Osteoblast (primary cell): ENCODE results near the gene ACKR1. TPM values are rescaled to one million over a fixed set of nuclear protein-coding genes. Genes with fewer than 3 reads are reported as not detected.
A peak's percentile ranks its signal among the peaks of the same experiment; 100 is the strongest.

Experiments used
- DNase-seq: peaks from one replicate; pipeline ENCODE4 v3.0.0; 2011; ENCODE audit warnings: low spot score, mixed read lengths; ENCODE audit not compliant: insufficient read length; ENCODE audit errors: missing footprints
- H2AFZ ChIP-seq: 2 replicates; pipeline ENCODE4 v1.6.0; 2011; ENCODE audit warnings: mild to moderate bottlenecking, low read length
- H3K27ac ChIP-seq: 2 replicates; pipeline ENCODE4 v1.5.1; 2011; ENCODE audit warnings: mild to moderate bottlenecking, low read depth, low read length, moderate library complexity
- H3K27me3 ChIP-seq: 2 replicates; pipeline ENCODE4 v1.6.0; 2012; ENCODE audit warnings: mild to moderate bottlenecking, control low read depth, inconsistent platforms, low read length, moderate library complexity; ENCODE audit not compliant: insufficient read depth
- H3K36me3 ChIP-seq: 2 replicates; pipeline ENCODE4 v1.5.1; 2011; ENCODE audit warnings: mild to moderate bottlenecking, low read length, control low read depth, moderate library complexity; ENCODE audit not compliant: insufficient read depth
- H3K4me1 ChIP-seq: 2 replicates; pipeline ENCODE4 v1.5.1; 2011; ENCODE audit warnings: mild to moderate bottlenecking, low read length, control low read depth, moderate library complexity; ENCODE audit not compliant: insufficient read depth
- H3K4me2 ChIP-seq: 2 replicates; pipeline ENCODE4 v1.6.0; 2011; ENCODE audit warnings: mild to moderate bottlenecking, low read length; ENCODE audit not compliant: insufficient read depth
- H3K4me3 ChIP-seq: fragments of 200-600 bp; sonication (generic); 3 replicates; pipeline ENCODE4 v1.5.1; 2012; ENCODE audit warnings: mild to moderate bottlenecking, low read length, inconsistent platforms; ENCODE audit not compliant: insufficient read depth
- H3K79me2 ChIP-seq: 2 replicates; pipeline ENCODE4 v1.6.0; 2012; ENCODE audit warnings: mild to moderate bottlenecking, low read length, control low read depth, inconsistent platforms; ENCODE audit not compliant: insufficient read depth
- H3K9me3 ChIP-seq: 2 replicates; pipeline ENCODE4 v1.5.1; 2011; ENCODE audit warnings: low read depth, low read length, control low read depth
- H4K20me1 ChIP-seq: 2 replicates; pipeline ENCODE4 v1.6.0; 2012; ENCODE audit warnings: mild to moderate bottlenecking, low read length, control low read depth; ENCODE audit not compliant: insufficient read depth
- CTCF ChIP-seq: IDR thresholded peaks from 2 replicates; pipeline ENCODE4 v1.5.1; 2011; ENCODE audit warnings: mild to moderate bottlenecking, low read depth, low read length, moderate library complexity; ENCODE audit errors: extremely low read depth
- total RNA-seq: library from RNA; depleted of rRNA; stranded (reverse); fragments of >200 nt; gene quantifications from 2 replicates; pipeline ENCODE4 v1.2.3, GENCODE V29; 2012

The ACKR1 gene
- total RNA-seq, 1 donor: not detected

- DNase-seq: peak; percentile 14
- H2AFZ ChIP-seq: peak overlapping the region; percentile 7
- H3K4me1 ChIP-seq: no peaks in the 10 kb centered on the region
- peaks cover 4% of the 10 kb centered on the region for H3K27me3 ChIP-seq
- no peak overlapping the region for H3K27ac ChIP-seq
- peak overlapping the region; percentile 10 for H3K4me2 ChIP-seq
- no peaks in the 10 kb centered on the region for H3K9me3 ChIP-seq
- no peaks in the 10 kb centered on the region for H3K79me2 ChIP-seq
- TF ChIP-seq CTCF: no peak
- no peaks in the 10 kb centered on the region for H4K20me1 ChIP-seq
- no peak overlapping the region for H3K4me3 ChIP-seq
- no peaks in the 10 kb centered on the region for H3K36me3 ChIP-seq
Measured at GRCh38 chr1:159229260-159229885, 24.7 kb downstream of the ACKR1 start.

GRCh38 chr1:159229896-159230295 lies 25.2 kb downstream of the ACKR1 start:
- peak; percentile 38 for DNase-seq
- H3K27ac ChIP-seq: no peak overlapping the region
- no peaks in the 10 kb centered on the region for H3K4me1 ChIP-seq
- TF ChIP-seq CTCF: no peak
- H2AFZ ChIP-seq: no peak overlapping the region
- peaks cover under 1% of the 10 kb centered on the region for H3K27me3 ChIP-seq
- H3K9me3 ChIP-seq: no peaks in the 10 kb centered on the region
- H3K36me3 ChIP-seq: no peaks in the 10 kb centered on the region
- H3K4me3 ChIP-seq: no peak overlapping the region
- no peaks in the 10 kb centered on the region for H4K20me1 ChIP-seq
- H3K79me2 ChIP-seq: no peaks in the 10 kb centered on the region
- peak overlapping the region; percentile 10 for H3K4me2 ChIP-seq

DNA sequence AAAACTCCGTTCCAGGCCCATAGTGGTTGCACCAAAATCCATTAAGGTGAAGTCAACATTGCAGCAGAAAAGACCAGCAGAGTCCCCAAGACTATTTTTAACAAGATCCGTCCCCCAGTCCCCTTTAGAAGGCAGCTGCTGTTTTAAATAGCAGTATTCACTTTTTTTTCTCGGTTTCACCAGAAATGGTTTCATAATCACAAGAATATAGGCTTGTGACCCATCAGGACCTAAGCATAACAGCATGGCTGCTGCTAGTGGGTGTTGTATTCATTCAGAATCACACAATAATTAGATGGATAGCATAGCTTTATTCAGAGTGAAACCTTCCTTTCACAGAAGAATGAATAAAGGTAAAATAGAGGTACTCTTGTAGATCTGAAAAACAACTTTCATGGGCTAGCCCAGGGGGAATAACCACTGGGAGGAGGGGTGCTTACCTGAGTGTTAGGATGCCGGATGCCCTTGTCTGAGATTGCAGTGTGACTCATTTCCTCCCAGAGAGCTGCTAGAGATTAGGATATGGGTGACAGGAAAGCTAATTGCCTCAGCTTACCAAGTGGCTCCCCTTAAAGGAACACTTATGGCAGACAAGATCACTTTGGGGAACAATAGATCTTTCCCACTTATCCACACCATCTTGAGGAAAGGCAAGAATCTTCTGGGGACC lies 35.0 kb downstream of the ACKR1 start:
- Histone ChIP-seq H3K9me3 (no peaks in the 10 kb centered on the region), H3K27me3 (no peaks in the 10 kb centered on the region), H3K4me3 (no peak overlapping the region), H3K4me1 (no peaks in the 10 kb centered on the region), H3K27ac (no peak overlapping the region), H4K20me1 (no peaks in the 10 kb centered on the region), H3K36me3 (no peaks in the 10 kb centered on the region), H2AFZ (no peak overlapping the region), H3K4me2 (no peak overlapping the region), H3K79me2 (no peaks in the 10 kb centered on the region)
- DNase-seq: peak; percentile 21
- no peak for TF ChIP-seq CTCF

DNA sequence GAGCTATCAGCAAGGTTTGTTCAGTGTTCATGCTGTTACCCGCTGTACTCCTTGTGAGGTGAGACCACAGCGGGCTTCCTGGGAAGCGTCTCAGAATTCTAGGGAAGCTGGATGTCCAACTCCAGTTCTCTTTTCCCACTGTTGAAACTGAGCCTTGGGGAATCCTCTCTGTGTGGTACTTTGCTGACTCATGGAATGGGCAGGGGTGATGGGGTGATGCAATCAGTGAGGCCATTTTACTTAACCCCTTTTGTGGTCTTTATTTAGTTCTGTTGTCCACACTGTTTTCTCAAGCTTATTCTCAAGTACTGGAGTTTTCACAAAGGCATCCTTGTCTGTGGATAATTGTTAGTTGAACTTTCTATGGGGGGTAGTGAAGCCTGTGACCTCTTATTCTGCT lies 42.6 kb downstream of the ACKR1 start:
- H3K4me1 ChIP-seq: no peaks in the 10 kb centered on the region
- TF ChIP-seq CTCF: no peak
- H3K9me3 ChIP-seq: no peaks in the 10 kb centered on the region
- H3K27ac ChIP-seq: no peak overlapping the region
- no peak overlapping the region for H3K4me3 ChIP-seq
- H3K79me2 ChIP-seq: no peaks in the 10 kb centered on the region
- no peaks in the 10 kb centered on the region for H3K27me3 ChIP-seq
- no peak overlapping the region for H3K4me2 ChIP-seq
- no peaks in the 10 kb centered on the region for H4K20me1 ChIP-seq
- H2AFZ ChIP-seq: no peak overlapping the region
- no peak for DNase-seq
- no peaks in the 10 kb centered on the region for H3K36me3 ChIP-seq
